Omental fat pad (tissue), 4 donors: ENCODE measurements around the gene LATS2. TPM values are rescaled to one million over a fixed set of nuclear protein-coding genes. Genes with fewer than 3 reads are reported as not detected.
"Not testable (repeated sequence)": the region's sequence is repeated elsewhere in the genome, so short reads cannot be mapped to it uniquely, and the experiment has no call there.

Source experiments
- ATAC-seq: fragments of 150-250 bp; one replicate; pipeline ENCODE4 v1.9.1; 2016; ENCODE audit warnings: mild to moderate bottlenecking, moderate library complexity; ENCODE audit not compliant: low FRiP score
- DNase-seq: peaks from one replicate; pipeline ENCODE4 v3.0.0-alpha.2; 2019; ENCODE audit warnings: low spot score
- total RNA-seq, 4 donors: library from RNA; depleted of rRNA; stranded (reverse); fragments of >200 nt; gene quantifications; one replicate each; pipeline ENCODE4 v1.1.0, GENCODE V29; 2016
- TF ChIP-seq, protein P1 (sequence below), 3 donors: fragments of 450-650 bp; IDR thresholded peaks; one replicate each; pipeline ENCODE4 v1.5.1; 2016 to 2017; ENCODE audit warnings: antibody characterized with exemption in 3 of 3, mild to moderate bottlenecking in 3 of 3, moderate library complexity in 2 of 3

LATS2 gene
- total RNA-seq, 4 donors from 2014 or later, result 27.6 to 48.0 (median 36.4) TPM

- ATAC-seq (no peak), DNase-seq (no peak)
- TF ChIP-seq, protein P1, sequence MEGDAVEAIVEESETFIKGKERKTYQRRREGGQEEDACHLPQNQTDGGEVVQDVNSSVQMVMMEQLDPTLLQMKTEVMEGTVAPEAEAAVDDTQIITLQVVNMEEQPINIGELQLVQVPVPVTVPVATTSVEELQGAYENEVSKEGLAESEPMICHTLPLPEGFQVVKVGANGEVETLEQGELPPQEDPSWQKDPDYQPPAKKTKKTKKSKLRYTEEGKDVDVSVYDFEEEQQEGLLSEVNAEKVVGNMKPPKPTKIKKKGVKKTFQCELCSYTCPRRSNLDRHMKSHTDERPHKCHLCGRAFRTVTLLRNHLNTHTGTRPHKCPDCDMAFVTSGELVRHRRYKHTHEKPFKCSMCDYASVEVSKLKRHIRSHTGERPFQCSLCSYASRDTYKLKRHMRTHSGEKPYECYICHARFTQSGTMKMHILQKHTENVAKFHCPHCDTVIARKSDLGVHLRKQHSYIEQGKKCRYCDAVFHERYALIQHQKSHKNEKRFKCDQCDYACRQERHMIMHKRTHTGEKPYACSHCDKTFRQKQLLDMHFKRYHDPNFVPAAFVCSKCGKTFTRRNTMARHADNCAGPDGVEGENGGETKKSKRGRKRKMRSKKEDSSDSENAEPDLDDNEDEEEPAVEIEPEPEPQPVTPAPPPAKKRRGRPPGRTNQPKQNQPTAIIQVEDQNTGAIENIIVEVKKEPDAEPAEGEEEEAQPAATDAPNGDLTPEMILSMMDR (IDR thresholded peaks at IDR 0.05), result no peak
These were observed 5.8 kb downstream of the LATS2 start for GRCh38 chr13:21055511-21056045.

DNA sequence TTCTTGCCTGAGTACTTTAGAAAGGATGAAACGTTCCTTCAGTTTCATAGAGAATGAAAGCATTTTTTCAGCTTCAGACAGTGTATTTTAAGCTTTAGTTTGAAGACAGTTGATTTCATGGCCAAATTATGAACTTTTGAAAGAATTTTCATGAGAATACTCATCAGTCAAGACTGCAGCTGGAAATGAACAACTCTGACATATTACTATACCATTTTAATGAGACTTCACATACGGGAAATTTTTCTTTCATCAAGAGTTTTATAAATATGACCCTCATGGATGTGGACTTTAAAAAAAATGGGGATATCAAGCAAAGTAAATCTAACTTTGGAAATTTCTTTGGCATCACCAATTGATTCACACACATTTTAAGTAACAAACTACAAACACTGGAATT is 6.4 kb downstream of the LATS2 start:
- DNase-seq (no peak), ATAC-seq (no peak)
- TF ChIP-seq, protein P1 (IDR thresholded peaks at IDR 0.05), result no peak

- TF ChIP-seq, protein P1 (IDR thresholded peaks at IDR 0.05), result no peak
- peak; percentile 52 for ATAC-seq
- no peak for DNase-seq
These were observed 7.1 kb downstream of the LATS2 start for GRCh38 chr13:21054313-21054712.

DNA sequence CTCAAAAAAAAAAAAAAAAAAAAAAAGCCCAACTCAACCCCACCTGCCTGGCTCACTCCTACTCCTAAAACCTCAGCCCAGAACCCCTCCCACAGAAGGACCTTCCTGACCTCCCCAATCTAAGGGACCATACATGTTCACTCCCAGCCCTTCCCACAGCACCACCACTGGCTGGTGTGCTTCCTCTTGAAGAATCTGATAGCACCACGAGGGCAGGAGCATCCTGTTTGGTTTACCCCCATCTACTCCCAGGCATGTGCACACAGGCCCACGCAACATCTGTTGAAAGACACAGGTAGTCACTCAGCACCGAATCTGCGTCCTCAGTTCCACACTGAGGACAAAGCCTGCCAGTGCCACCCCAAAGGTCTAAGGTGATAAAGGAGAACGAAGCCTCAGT is 8.2 kb downstream of the LATS2 start:
- ATAC-seq (no peak), DNase-seq (no peak)
- TF ChIP-seq, protein P1 (IDR thresholded peaks at IDR 0.05), result no peak

DNA sequence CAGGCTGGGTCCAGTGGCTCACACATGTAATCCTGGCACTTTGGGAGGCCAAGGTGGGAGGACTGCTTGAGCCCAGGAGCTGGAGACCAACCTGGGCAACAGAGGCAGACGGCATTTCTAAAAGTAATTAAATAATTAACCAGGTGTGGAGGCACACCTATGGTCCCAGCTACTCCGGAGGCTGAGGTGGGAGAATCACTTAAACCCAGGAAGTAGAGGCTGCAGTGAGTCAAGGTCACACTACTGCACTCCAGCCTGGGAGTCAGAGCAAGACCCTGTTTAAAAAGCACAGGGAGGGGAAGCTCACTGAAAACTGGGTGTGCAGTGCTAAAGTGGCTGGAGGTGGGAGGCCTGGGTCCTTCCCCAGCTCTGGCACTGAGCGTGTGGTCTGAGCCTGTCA is 9.7 kb downstream of the LATS2 start:
- ATAC-seq (no peak), DNase-seq (no peak)
- TF ChIP-seq, protein P1 (IDR thresholded peaks at IDR 0.05), result no peak

DNA sequence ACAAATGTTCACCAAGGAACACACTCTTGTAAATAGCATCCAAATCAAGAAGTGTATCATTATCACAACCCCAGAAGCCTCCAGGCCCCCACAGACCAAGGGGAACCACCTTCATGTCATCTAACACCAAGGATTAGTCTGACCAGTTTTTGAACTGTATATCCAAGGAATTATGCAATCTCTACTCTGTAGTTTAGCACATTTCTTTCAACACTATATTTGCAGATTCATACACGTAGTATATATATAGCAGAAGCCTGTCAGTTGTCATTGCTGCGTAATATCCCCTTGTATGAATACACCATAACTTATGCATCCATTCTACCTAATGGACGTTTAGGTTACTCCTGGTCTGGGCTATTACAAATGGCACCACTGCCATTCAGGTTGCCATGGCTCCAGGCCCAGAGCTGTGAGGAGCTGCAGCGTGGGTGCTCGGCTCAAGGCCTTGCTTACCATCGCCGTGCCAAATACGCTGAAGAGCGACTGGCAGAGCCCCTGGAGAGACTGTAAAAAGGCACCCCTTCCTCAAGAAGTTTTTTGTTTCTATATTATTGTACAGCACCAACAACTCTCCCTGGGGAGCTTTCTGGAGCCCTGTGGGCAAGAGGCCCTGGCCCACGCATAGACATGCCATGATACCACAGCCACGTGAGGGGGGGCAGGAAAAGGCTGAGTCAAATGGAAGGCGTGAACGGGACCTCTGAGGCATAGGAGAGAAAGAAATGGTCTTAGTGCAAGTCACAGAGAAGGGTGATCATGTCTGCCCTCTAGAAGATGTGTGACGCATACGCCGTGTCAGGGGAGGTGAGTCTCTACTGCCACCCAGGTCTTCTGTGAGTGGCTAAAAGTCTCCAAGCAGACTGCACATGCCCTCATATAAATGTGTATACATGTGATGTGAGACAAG is 10.8 kb downstream of the LATS2 start:
- ATAC-seq, result no peak
- TF ChIP-seq, protein P1 (IDR thresholded peaks at IDR 0.05), result no peak
- no peak for DNase-seq

GRCh38 chr13:21049731-21050130 is 11.7 kb downstream of the LATS2 start:
- not testable (repeated sequence) for DNase-seq, ATAC-seq
